GM12878 (cell line): Measurements from ENCODE around the gene GINS1. TPM values are rescaled to one million over a fixed set of nuclear protein-coding genes. Genes with fewer than 3 reads are reported as not detected.

ENCODE experiments used
- ATAC-seq: fragments of 200-7000 bp; cut with Tn5 transposase; 3 replicates; pipeline ENCODE4 v1.9.1; 2020; ENCODE audit warnings: mild to moderate bottlenecking, moderate library complexity
- BruUV-seq: library from RNA; stranded (reverse); fragments of 400-500 nt; replicated peaks from 2 replicates; lab custom pipeline; 2021; lab: Mats Ljungman, UMichigan
- CTCF ChIA-PET: fragments of 300-600 bp; sonication (Branson Sonifier 250); formaldehyde crosslinking; extraction: SDS; loops from one replicate; lab custom pipeline; 2021; ENCODE audit warnings: inconsistent platforms; lab: Yijun Ruan, JAX
- POLR2A ChIA-PET: fragments of 350-600 bp; formaldehyde crosslinking; extraction: SDS; loops from one replicate; lab custom pipeline; 2021; ENCODE audit warnings: inconsistent platforms; lab: Charles Lee
- RAD21 ChIA-PET: fragments of 300-600 bp; sonication (Branson Sonifier 250); formaldehyde crosslinking; loops from one replicate; lab custom pipeline; 2023; ENCODE audit warnings: antibody characterized with exemption; ENCODE audit not compliant: unreplicated experiment; lab: Charles Lee
- SMC1A ChIA-PET: fragments of 300-600 bp; sonication (Branson Sonifier 250); formaldehyde crosslinking; loops from one replicate; lab custom pipeline; 2023; ENCODE audit not compliant: unreplicated experiment, uncharacterized antibody; lab: Charles Lee
- DNase-seq: peaks from one replicate; pipeline ENCODE4 v3.0.0-alpha.2; 2011; ENCODE audit warnings: low read depth, low spot score
- FAIRE-seq: peaks from 3 replicates; lab custom pipeline; 2011; peaks lifted over from hg19 to GRCh38; lab: Jason Lieb, UNC
- H2AFZ ChIP-seq: 2 replicates; pipeline ENCODE4 v1.6.0; 2011; ENCODE audit warnings: low read depth, low read length, control low read depth; ENCODE audit not compliant: control insufficient read depth
- H3K27ac ChIP-seq: 2 replicates; pipeline ENCODE4 v1.5.1; 2011; ENCODE audit warnings: control low read depth; ENCODE audit not compliant: control insufficient read depth, insufficient read depth
- H3K27me3 ChIP-seq, 2 experiments: replicated peaks in 1 of 2; 2 replicates each; pipeline versions ENCODE4 v1.6.0 to v1.6.1; 2011; ENCODE audit warnings: low read length in 1 of 2; ENCODE audit not compliant: control insufficient read depth in 2 of 2, insufficient read depth in 2 of 2
- H3K36me3 ChIP-seq, 2 experiments: 2 replicates each; pipeline ENCODE4 v1.5.1; 2011; ENCODE audit warnings: low read length in 1 of 2; ENCODE audit not compliant: control insufficient read depth in 2 of 2, insufficient read depth in 2 of 2
- H3K4me1 ChIP-seq: 2 replicates; pipeline ENCODE4 v1.6.1; 2011; ENCODE audit warnings: mild to moderate bottlenecking, low read length, moderate library complexity, mixed read lengths; ENCODE audit not compliant: control insufficient read depth, insufficient read depth
- H3K4me2 ChIP-seq: 2 replicates; pipeline ENCODE4 v1.6.0; 2011; ENCODE audit warnings: control low read depth; ENCODE audit not compliant: control insufficient read depth, insufficient read depth
- H3K4me3 ChIP-seq: fragments of 200-600 bp; sonication (generic); 2 replicates; pipeline ENCODE4 v1.5.1; 2016
- H3K79me2 ChIP-seq: 2 replicates; pipeline ENCODE4 v1.6.0; 2011; ENCODE audit warnings: low read length; ENCODE audit not compliant: control insufficient read depth, insufficient read depth
- H3K9ac ChIP-seq: 2 replicates; pipeline ENCODE4 v1.8.0; 2011; ENCODE audit warnings: low read length, control low read depth, mixed read lengths; ENCODE audit not compliant: control insufficient read depth, insufficient read depth
- H3K9me3 ChIP-seq: replicated peaks from 3 replicates; pipeline ENCODE4 v1.5.1; 2011; ENCODE audit warnings: mild to moderate bottlenecking, low read length; ENCODE audit not compliant: control insufficient read depth, insufficient read depth
- H4K20me1 ChIP-seq: 2 replicates; pipeline ENCODE4 v1.6.0; 2011; ENCODE audit not compliant: control insufficient read depth, insufficient read depth
- ATF3 ChIP-seq: IDR thresholded peaks from 2 replicates; pipeline ENCODE4 v1.6.1; 2011; ENCODE audit warnings: low read depth, mild to moderate bottlenecking, low read length, moderate library complexity, borderline replicate concordance; ENCODE audit errors: extremely low read depth
- CEBPZ ChIP-seq: fragments of 150-350 bp; IDR thresholded peaks from 2 replicates; pipeline ENCODE4 v1.6.1; 2016; ENCODE audit warnings: low read depth, low read length
- CREB1 ChIP-seq: IDR thresholded peaks from 2 replicates; pipeline ENCODE4 v1.6.1; 2012; ENCODE audit warnings: low read depth, mild to moderate bottlenecking, inconsistent platforms
- E4F1 ChIP-seq: fragments of 450-650 bp; IDR thresholded peaks from 2 replicates; pipeline ENCODE4 v1.6.1; 2018; ENCODE audit warnings: borderline replicate concordance, mild to moderate bottlenecking; ENCODE audit not compliant: partially characterized antibody
- EED ChIP-seq: sonication (generic); IDR thresholded peaks from 2 replicates; pipeline ENCODE4 v1.6.1; 2016; ENCODE audit warnings: antibody characterized with exemption, low read depth
- MAX ChIP-seq: IDR thresholded peaks from 2 replicates; pipeline ENCODE4 v1.6.1; 2012; ENCODE audit warnings: low read depth, low read length, improper control_type of control experiment
- MXI1 ChIP-seq: fragments of 150-350 bp; IDR thresholded peaks from 2 replicates; pipeline ENCODE4 v1.6.1; 2011; ENCODE audit warnings: low read depth, mild to moderate bottlenecking, inconsistent platforms, low read length, improper control_type of control experiment
- NRF1 ChIP-seq: conservative IDR thresholded peaks from 2 replicates; pipeline ENCODE4 v1.6.1; 2011; ENCODE audit warnings: mild to moderate bottlenecking, low read depth, low read length, improper control_type of control experiment
- REST ChIP-seq: IDR thresholded peaks from 2 replicates; pipeline ENCODE4 v1.6.1; 2012; ENCODE audit warnings: mild to moderate bottlenecking, low read depth, low read length
- SIX5 ChIP-seq: IDR thresholded peaks from 2 replicates; pipeline ENCODE4 v1.6.1; 2011; ENCODE audit warnings: mild to moderate bottlenecking, low read depth, low read length, moderate library complexity; ENCODE audit not compliant: severe bottlenecking
- TAF1 ChIP-seq: IDR thresholded peaks from 2 replicates; pipeline ENCODE4 v1.6.1; 2011; ENCODE audit warnings: mild to moderate bottlenecking, low read depth, low read length, borderline replicate concordance
- ZNF274 ChIP-seq: IDR thresholded peaks from one replicate; pipeline ENCODE4 v1.8.0; 2011; ENCODE audit not compliant: insufficient read length, insufficient read depth
- WGBS: methylation state at CpG from one replicate; pipeline ENCODE4 v1.1.6; 2016; ENCODE audit warnings: low lambda C conversion rate; ENCODE audit not compliant: insufficient replicate concordance, insufficient coverage; ENCODE audit errors: missing lambda C conversion rate; 5-methylcytosine and 5-hydroxymethylcytosine counted together
- in situ Hi-C: fragments of 300-500 bp; cut with MboI; formaldehyde crosslinking; loops from 9 replicates; pipeline ENCODE4 v1.14.3; 2018; ENCODE audit warnings: mixed read lengths
- intact Hi-C: fragments of 100-400 bp; cut with micrococcal nuclease; formaldehyde crosslinking; loops from one replicate; pipeline ENCODE4 v1.14.2; 2022; ENCODE audit not compliant: unreplicated experiment
- polyA plus RNA-seq, 11 experiments: library from polyadenylated mRNA; depleted of rRNA in 4 of 11; unstranded in 6 of 11; stranded (reverse) in 5 of 11; fragments of >200 nt; fragmentation: Nextera tagmentation in 4 of 11; fragmentation: Illumina TruSeq in 1 of 11; extraction: Ambion mirVana in 4 of 11; extraction: Trizol in 1 of 11; gene quantifications; 1 replicate in 1 of 11; 2 replicates in 10 of 11; pipeline versions ENCODE4 v1.2.1 to v1.2.3, GENCODE V29; 2011 to 2016; ENCODE audit warnings: inconsistent platforms in 2 of 11, missing spikeins in 2 of 11, low read depth in 1 of 11
- total RNA-seq, 4 experiments: library from RNA; depleted of rRNA in 3 of 4; stranded (reverse); fragments of >200 nt in 3 of 4; fragmentation: Illumina TruSeq in 1 of 4; extraction: Trizol in 1 of 4; gene quantifications; 2 replicates each; pipeline versions ENCODE4 v1.2.1 to v1.2.3, GENCODE V29; 2013 to 2021

Gene GINS1
- total and polyA plus RNA-seq, 10 of the 15 experiments (the other 5 are each of a cell fraction or from before 2014, with no cell fraction given), result 13.0 to 44.6 (median 30.3) TPM

GRCh38 chr20:25447671-25448070 lies 40.2 kb downstream of the GINS1 start:
- no peak for FAIRE-seq
- Histone ChIP-seq H2AFZ (no peak overlapping the region), H3K4me1 (no peaks in the 10 kb centered on the region), H3K9ac (no peak overlapping the region), H3K9me3 (no peaks in the 10 kb centered on the region), H3K27ac (no peak overlapping the region), H3K27me3 (no peaks in the 10 kb centered on the region), H3K79me2 (no peaks in the 10 kb centered on the region), H3K4me2 (no peak overlapping the region), H3K4me3 (no peak overlapping the region), H4K20me1 (no peaks in the 10 kb centered on the region), H3K36me3 (peaks cover 1 to 19% of the 10 kb centered on the region in 2 experiments; a peak in 3 of 4 replicates)
- in situ Hi-C loops (loop anchor here (10.0 to 25.0 kb wide), 3 partner anchors 57 to 1485 kb away; no protein-coding TSS in a partner anchor), intact Hi-C loops (no loop called here)
- WGBS, result 82% methylated on average over 6 of the region's 6 CpGs
- no peak for DNase-seq
- no TSS peak for BruUV-seq
- ATAC-seq, result no peak
- ChIA-PET RAD21 (no interaction called here), CTCF (no interaction called here), POLR2A (no interaction called here), SMC1A (interaction anchor here (1.2 kb wide), 1 partner anchor 22 kb away, joined by 3 read pairs; no protein-coding TSS in a partner anchor)
- TF ChIP-seq NRF1 (no peak), MAX (no peak), EED (no peak), CEBPZ (no peak), ATF3 (no peak), ZNF274 (no peak), REST (no peak), E4F1 (no peak), CREB1 (no peak), SIX5 (no peak), MXI1 (no peak), TAF1 (no peak)
- TF ChIP-seq, all 136 proteins: peak for 0
